Activated naive CD8-positive, alpha-beta T cell treated with anti-CD3 and anti-CD28 coated beads, Interleukin-2, amount 10 ng/mL, durations not matched to agents 7 days and 5 days (primary cell): Measurements from ENCODE around the gene DYDC1. TPM values are rescaled to one million over a fixed set of nuclear protein-coding genes. Genes with fewer than 3 reads are reported as not detected.

Experiments used
- ATAC-seq: fragments of 150-1000 bp; cut with Tn5 transposase; one replicate; pipeline ENCODE4 v1.10.0; 2021; ENCODE audit warnings: low read depth, moderate library complexity
- POLR2A ChIA-PET: fragments of 350-600 bp; sonication (Branson Sonifier 250); formaldehyde crosslinking; loops from one replicate; lab custom pipeline; 2021; ENCODE audit warnings: antibody characterized with exemption; lab: Charles Lee
- DNase-seq: peaks from one replicate; pipeline ENCODE4 v3.0.0; 2021
- H3K27ac Mint-ChIP-seq: one replicate; pipeline ENCODE4 v1.8.0; 2022; ENCODE audit warnings: mild to moderate bottlenecking, mixed read lengths
- H3K27me3 Mint-ChIP-seq: one replicate; pipeline ENCODE4 v1.8.0; 2022; ENCODE audit warnings: mild to moderate bottlenecking, moderate library complexity, mixed read lengths
- H3K36me3 Mint-ChIP-seq: one replicate; pipeline ENCODE4 v1.8.0; 2021; ENCODE audit warnings: mild to moderate bottlenecking, mixed read lengths
- H3K4me1 Mint-ChIP-seq: one replicate; pipeline ENCODE4 v1.8.0; 2021; ENCODE audit warnings: mixed read lengths
- H3K4me3 Mint-ChIP-seq: one replicate; pipeline ENCODE4 v1.8.0; 2022; ENCODE audit warnings: mild to moderate bottlenecking, moderate library complexity, mixed read lengths
- H3K9me3 Mint-ChIP-seq: one replicate; pipeline ENCODE4 v1.8.0; 2021; ENCODE audit warnings: mixed read lengths
- total RNA-seq, 2 experiments: library from RNA; stranded (reverse); gene quantifications; one replicate each; pipeline ENCODE4 v1.2.3, GENCODE V29; 2021

DYDC1 gene
- not detected for total RNA-seq

GRCh38 chr10:80356563-80356988 is at the start of gene DYDC1, which contains the start of gene DYDC2:
Gene DYDC1 (minus strand): TSS chr10:80356755. CDS start chr10:80352601, 4,154 bp downstream.
Gene DYDC2 (plus strand): TSS chr10:80356781. CDS start chr10:80362444, 5,663 bp downstream.
- peak within 1 kb of the TSS; percentile 83 for H3K4me3 Mint-ChIP-seq
- DNase-seq (peak; percentile 76), ATAC-seq (peak; percentile 96)
- H3K4me1 Mint-ChIP-seq: peaks cover 5% of the 10 kb centered on the region
- POLR2A ChIA-PET: interaction anchor here (0.6 kb wide), 1 partner anchor 84 kb away, joined by 3 read pairs; no protein-coding TSS in a partner anchor
- no peak within 1 kb of the TSS for H3K27ac Mint-ChIP-seq
- H3K27me3 Mint-ChIP-seq: peaks cover 41% of the 10 kb centered on the region
- no peaks in the 10 kb centered on the region for H3K9me3 Mint-ChIP-seq
- H3K36me3 Mint-ChIP-seq: no peaks in the 10 kb centered on the region

GRCh38 chr10:80406204-80406603 is 49.6 kb upstream of the DYDC1 start:
- Mint-ChIP-seq H3K27ac (no peak overlapping the region), H3K27me3 (peaks cover 19% of the 10 kb centered on the region), H3K4me3 (no peak overlapping the region), H3K4me1 (peaks cover 11% of the 10 kb centered on the region), H3K36me3 (no peaks in the 10 kb centered on the region), H3K9me3 (no peaks in the 10 kb centered on the region)
- POLR2A ChIA-PET: no interaction called here
- no peak for ATAC-seq
- no peak for DNase-seq

DNA sequence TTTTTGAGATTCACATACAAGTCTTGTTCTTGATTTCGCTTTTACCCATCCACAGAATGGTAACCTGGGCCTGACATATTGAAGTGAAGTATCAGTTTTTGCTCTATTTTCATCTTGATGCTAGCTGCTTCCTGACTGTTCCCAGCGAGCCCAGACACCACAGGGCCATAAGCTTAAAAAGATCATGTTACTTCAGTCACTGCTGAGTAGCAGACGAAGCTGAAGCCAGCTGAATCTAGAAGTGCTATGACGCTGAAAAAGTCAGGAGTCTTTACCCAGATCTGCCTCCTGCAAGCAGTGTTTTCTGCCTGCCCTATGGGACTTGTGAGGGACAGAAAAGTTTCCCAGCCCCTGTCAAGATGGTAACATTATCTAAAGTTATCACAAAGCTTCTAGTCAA is 49.1 kb upstream of the DYDC1 start:
- H3K27me3 Mint-ChIP-seq: peaks cover 19% of the 10 kb centered on the region
- POLR2A ChIA-PET: no interaction called here
- no peak overlapping the region for H3K27ac Mint-ChIP-seq
- no peak for ATAC-seq
- H3K4me3 Mint-ChIP-seq: no peak overlapping the region
- no peak for DNase-seq
- H3K4me1 Mint-ChIP-seq: peaks cover 11% of the 10 kb centered on the region
- H3K9me3 Mint-ChIP-seq: no peaks in the 10 kb centered on the region
- no peaks in the 10 kb centered on the region for H3K36me3 Mint-ChIP-seq

DNA sequence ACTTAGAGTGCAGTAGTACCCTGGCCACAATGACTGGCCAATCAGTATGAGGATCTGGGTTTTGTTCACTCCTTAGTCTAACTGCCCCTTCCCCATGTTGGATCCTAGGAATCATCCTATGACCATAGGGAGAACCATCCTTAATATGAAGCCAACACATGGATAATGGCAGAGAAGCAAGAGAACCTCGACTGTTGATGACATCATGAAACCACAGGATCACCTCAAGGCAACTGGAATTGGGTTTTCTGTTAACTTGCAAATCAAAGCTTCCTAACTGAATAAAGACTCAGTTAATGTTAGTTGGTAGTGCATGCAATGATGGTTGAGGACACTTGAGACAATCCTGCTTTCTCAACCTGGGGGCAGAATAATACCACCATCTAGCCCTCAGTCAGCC is 48.5 kb upstream of the DYDC1 start:
- no peak overlapping the region for H3K27ac Mint-ChIP-seq
- no peak for DNase-seq
- ATAC-seq: no peak
- H3K36me3 Mint-ChIP-seq: no peaks in the 10 kb centered on the region
- peaks cover 11% of the 10 kb centered on the region for H3K4me1 Mint-ChIP-seq
- H3K4me3 Mint-ChIP-seq: no peak overlapping the region
- peaks cover 19% of the 10 kb centered on the region for H3K27me3 Mint-ChIP-seq
- no peaks in the 10 kb centered on the region for H3K9me3 Mint-ChIP-seq
- POLR2A ChIA-PET: no interaction called here

DNA sequence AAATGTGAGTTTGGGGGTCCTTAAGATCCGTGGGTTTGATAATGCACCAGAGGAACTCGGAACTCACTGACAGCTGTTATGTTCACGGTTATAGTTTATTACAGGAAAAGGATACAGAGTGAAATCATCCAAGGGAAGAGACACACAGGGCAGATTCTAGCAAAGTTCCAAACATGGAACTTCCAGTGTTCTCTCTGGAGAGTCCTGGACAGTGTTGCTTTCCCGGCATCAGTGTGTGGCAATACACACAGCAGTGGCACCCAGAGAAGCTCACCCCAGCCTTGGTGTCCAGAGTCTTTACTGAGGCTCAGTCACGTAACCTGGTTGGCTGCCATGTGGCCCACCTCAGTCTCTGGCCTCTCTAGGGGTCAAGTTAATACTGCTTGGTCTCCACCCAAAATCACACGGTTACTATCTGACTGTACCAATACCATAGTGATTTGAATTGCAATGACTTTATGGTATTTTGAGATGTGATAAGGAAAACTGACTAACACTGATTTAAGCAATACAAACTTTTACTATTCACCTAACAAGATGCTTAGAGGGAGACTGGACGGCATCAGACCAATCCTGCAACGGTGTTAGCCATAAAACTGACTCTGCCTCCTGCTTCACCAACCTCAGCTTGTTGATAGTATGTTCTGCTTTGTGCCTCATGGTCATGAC is 43.7 kb upstream of the DYDC1 start:
- ATAC-seq: no peak
- Mint-ChIP-seq H3K4me3 (no peak overlapping the region), H3K27ac (no peak overlapping the region), H3K36me3 (no peaks in the 10 kb centered on the region), H3K9me3 (no peaks in the 10 kb centered on the region), H3K4me1 (no peaks in the 10 kb centered on the region), H3K27me3 (peaks cover 25% of the 10 kb centered on the region)
- POLR2A ChIA-PET: no interaction called here
- no peak for DNase-seq

GRCh38 chr10:80397014-80397413 is 40.5 kb upstream of the DYDC1 start:
- DNase-seq: no peak

DNA sequence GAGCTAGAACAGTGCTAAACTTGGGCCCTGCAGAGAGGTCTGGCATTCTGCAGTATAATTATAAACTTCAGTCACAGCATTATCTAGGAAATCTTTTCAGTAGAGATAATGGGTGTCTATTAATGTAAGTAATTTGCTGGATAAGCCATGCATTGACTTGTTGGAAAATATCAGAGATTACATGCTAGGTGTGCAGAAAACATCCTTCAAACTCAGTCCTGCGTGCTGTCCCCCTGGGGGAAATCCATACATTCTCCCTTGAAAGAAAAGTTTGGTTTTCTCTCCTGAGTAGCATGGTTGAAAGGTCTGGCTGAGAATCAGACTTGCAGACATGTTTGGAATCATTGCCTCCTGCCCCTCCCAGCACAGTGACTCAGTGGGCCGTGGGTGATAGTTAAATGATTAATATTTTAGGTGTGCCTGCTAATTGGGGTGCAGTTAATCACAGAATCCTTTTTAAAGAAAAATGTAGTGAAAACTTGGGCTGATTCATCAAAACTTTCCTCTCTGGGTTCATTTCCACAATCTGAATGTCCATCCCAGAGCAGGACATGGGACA is 37.9 kb upstream of the DYDC1 start:
- Mint-ChIP-seq H3K9me3 (no peaks in the 10 kb centered on the region), H3K36me3 (no peaks in the 10 kb centered on the region), H3K4me1 (no peaks in the 10 kb centered on the region), H3K27ac (no peak overlapping the region), H3K4me3 (no peak overlapping the region), H3K27me3 (peaks cover 22% of the 10 kb centered on the region)
- DNase-seq (no peak), ATAC-seq (no peak)
- POLR2A ChIA-PET: no interaction called here

More at GRCh38 chr10:80397014-80397413, 40.5 kb upstream of the DYDC1 start:
- POLR2A ChIA-PET: interaction anchor here (0.7 kb wide), 1 partner anchor 14 kb away, joined by 4 read pairs; no protein-coding TSS in a partner anchor
- Mint-ChIP-seq H3K27ac (no peak overlapping the region), H3K9me3 (no peaks in the 10 kb centered on the region), H3K36me3 (no peaks in the 10 kb centered on the region), H3K4me1 (no peaks in the 10 kb centered on the region), H3K27me3 (peaks cover 25% of the 10 kb centered on the region), H3K4me3 (no peak overlapping the region)
- ATAC-seq: no peak

DNA sequence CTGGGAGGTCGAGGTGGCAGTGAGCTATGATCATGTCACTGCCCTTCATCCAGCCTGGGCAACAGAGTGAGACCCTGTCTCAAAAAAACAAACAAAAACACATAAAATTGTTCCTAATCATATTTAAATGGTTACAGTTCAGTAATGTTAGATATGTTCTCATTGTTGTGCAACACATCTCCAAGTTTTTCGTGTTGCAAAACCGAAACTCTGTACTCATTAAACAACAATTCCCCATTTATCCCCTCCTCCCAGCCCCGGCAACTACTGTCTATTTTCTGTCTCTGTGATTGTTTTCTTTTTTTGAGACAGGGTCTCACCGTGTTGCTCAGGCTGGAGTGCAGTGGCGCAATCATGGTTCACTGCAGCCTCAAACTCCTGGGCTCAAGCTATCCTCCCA is 35.7 kb upstream of the DYDC1 start:
- POLR2A ChIA-PET: no interaction called here
- no peak for DNase-seq
- no peak overlapping the region for H3K27ac Mint-ChIP-seq
- no peaks in the 10 kb centered on the region for H3K36me3 Mint-ChIP-seq
- H3K9me3 Mint-ChIP-seq: no peaks in the 10 kb centered on the region
- no peaks in the 10 kb centered on the region for H3K4me1 Mint-ChIP-seq
- no peak overlapping the region for H3K4me3 Mint-ChIP-seq
- H3K27me3 Mint-ChIP-seq: peaks cover 18% of the 10 kb centered on the region
- no peak for ATAC-seq

GRCh38 chr10:80390740-80391139 is 34.2 kb upstream of the DYDC1 start:
- Mint-ChIP-seq H3K36me3 (no peaks in the 10 kb centered on the region), H3K4me3 (no peak overlapping the region), H3K27ac (no peak overlapping the region), H3K27me3 (peaks cover 11% of the 10 kb centered on the region), H3K9me3 (no peaks in the 10 kb centered on the region), H3K4me1 (no peaks in the 10 kb centered on the region)
- ATAC-seq: no peak
- POLR2A ChIA-PET: no interaction called here
- DNase-seq: no peak

DNA sequence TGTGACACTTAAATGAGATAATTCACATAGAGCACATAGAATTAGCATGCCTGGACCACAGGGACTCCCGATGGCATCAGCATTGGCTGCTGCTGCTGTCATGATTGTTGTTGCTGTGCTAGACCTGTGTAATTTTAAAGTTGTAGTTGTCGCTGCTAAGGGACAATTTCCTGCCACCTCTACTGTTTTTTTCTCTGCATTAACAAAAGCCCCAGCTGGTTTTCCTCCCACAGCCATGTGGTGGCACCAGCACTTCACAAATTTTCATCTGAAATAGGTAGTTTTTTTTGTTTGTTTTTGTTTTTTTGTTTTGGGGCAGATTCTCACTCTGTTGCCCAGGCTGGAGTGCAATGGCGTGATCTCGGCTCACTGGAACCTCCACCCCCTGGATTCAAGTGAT is 26.4 kb upstream of the DYDC1 start:
- Mint-ChIP-seq H3K27ac (no peak overlapping the region), H3K4me1 (peaks cover 8% of the 10 kb centered on the region), H3K4me3 (peak overlapping the region; percentile 48), H3K27me3 (peaks cover 12% of the 10 kb centered on the region), H3K9me3 (no peaks in the 10 kb centered on the region), H3K36me3 (no peaks in the 10 kb centered on the region)
- POLR2A ChIA-PET: interaction anchor here (0.6 kb wide), 1 partner anchor 14 kb away, joined by 4 read pairs; no protein-coding TSS in a partner anchor
- ATAC-seq (peak; percentile 60), DNase-seq (peak; percentile 49)

GRCh38 chr10:80380185-80380584 is 23.6 kb upstream of the DYDC1 start:
- Mint-ChIP-seq H3K4me1 (peaks cover 11% of the 10 kb centered on the region), H3K36me3 (no peaks in the 10 kb centered on the region), H3K27ac (no peak overlapping the region), H3K27me3 (peaks cover 11% of the 10 kb centered on the region), H3K9me3 (no peaks in the 10 kb centered on the region), H3K4me3 (no peak overlapping the region)
- DNase-seq (no peak), ATAC-seq (no peak)
- POLR2A ChIA-PET: no interaction called here

DNA sequence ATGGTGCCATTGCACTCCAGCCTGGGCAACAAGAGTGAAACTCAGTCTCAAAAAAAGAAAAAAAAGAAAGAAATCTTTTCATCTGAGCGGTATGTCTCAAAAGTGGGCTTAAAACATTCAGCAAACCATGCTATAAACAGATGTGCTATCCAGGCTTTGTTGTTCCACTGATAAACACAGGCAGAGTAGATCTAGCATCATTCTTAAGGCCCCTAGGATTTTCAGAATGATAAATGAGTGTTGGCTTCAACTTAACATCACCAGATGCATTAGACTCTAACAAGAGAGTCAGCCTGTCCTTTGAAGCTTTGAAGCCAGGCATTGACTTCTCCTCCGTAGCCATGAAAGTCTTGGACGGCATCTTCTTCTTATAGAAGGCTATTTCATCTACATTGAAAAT is 23.1 kb upstream of the DYDC1 start:
- Mint-ChIP-seq H3K4me1 (peaks cover 11% of the 10 kb centered on the region), H3K4me3 (no peak overlapping the region), H3K27ac (no peak overlapping the region), H3K27me3 (peaks cover 11% of the 10 kb centered on the region), H3K9me3 (no peaks in the 10 kb centered on the region), H3K36me3 (no peaks in the 10 kb centered on the region)
- POLR2A ChIA-PET: no interaction called here
- no peak for DNase-seq
- ATAC-seq: no peak

DNA sequence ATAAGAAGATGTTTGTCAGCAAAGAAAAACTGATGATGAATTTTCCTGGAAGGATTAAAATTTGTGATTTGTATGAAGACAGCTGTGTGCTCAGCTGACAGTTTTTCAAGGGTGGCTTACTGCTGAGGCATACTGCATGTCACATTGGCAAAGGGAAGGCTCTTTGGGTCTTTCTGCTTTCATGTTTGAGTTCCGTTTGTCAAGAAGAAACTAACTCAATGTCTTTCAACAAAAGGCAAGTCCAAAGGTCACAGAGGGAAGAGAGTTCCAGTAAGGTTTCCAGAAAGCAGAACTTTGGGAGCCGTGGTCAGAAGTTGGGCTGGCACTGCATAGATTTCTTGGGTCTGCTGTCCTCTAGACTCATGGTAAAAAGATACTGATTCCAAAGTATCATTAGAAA is 16.9 kb upstream of the DYDC1 start:
- H3K27ac Mint-ChIP-seq: no peak overlapping the region
- ATAC-seq (no peak), DNase-seq (no peak)
- H3K4me1 Mint-ChIP-seq: peaks cover 7% of the 10 kb centered on the region
- POLR2A ChIA-PET: no interaction called here
- no peak overlapping the region for H3K4me3 Mint-ChIP-seq
- no peaks in the 10 kb centered on the region for H3K36me3 Mint-ChIP-seq
- peaks cover 1% of the 10 kb centered on the region for H3K9me3 Mint-ChIP-seq
- H3K27me3 Mint-ChIP-seq: peaks cover 8% of the 10 kb centered on the region

DNA sequence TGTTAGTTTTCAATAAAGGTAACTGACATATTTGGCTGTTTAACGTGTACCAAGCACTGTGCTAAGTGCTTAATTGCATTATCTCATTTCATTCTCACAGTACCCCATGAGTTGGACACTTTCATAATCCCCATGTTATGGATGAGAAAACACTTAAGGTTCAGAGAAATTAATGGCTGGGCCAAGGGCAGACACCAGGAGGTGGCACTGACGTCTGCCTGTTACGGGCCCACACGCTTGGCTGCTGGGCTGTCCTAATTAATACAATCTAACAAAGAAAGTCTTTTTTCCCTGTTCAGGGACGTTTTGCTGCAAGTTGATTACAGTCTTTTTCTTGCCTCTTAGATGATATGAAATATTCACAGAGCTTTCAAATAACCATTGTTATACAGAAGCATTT is 16.1 kb upstream of the DYDC1 start:
- H3K4me3 Mint-ChIP-seq: no peak overlapping the region

More for the DNA sequence above, 16.1 kb upstream of the DYDC1 start:
- peaks cover 4% of the 10 kb centered on the region for H3K9me3 Mint-ChIP-seq
- POLR2A ChIA-PET: no interaction called here
- H3K27ac Mint-ChIP-seq: no peak overlapping the region
- H3K4me1 Mint-ChIP-seq: peaks cover 3% of the 10 kb centered on the region
- no peaks in the 10 kb centered on the region for H3K36me3 Mint-ChIP-seq
- peaks cover 8% of the 10 kb centered on the region for H3K27me3 Mint-ChIP-seq
- ATAC-seq (no peak), DNase-seq (no peak)
